A673 (cell line): Measurements from ENCODE around the gene DNMT3A. TPM values are rescaled to one million over a fixed set of nuclear protein-coding genes. Genes with fewer than 3 reads are reported as not detected.

Source experiments
- BruUV-seq: library from RNA; stranded (reverse); fragments of 400-500 nt; replicated peaks from 2 replicates; lab custom pipeline; 2021; lab: Mats Ljungman, UMichigan
- CTCF ChIA-PET: fragments of 300-600 bp; sonication (Branson Sonifier 250); formaldehyde crosslinking; loops from one replicate; lab custom pipeline; 2022; ENCODE audit warnings: antibody characterized with exemption; lab: Charles Lee
- POLR2A ChIA-PET: fragments of 300-600 bp; sonication (Branson Sonifier 250); formaldehyde crosslinking; loops from one replicate; lab custom pipeline; 2022; ENCODE audit warnings: antibody characterized with exemption; ENCODE audit not compliant: low non-redundant PET; lab: Charles Lee
- DNase-seq: peaks from one replicate; pipeline ENCODE4 v3.0.0-alpha.2; 2015; ENCODE audit warnings: low spot score
- H3K27ac ChIP-seq: fragments of 200-600 bp; sonication (generic); 2 replicates; pipeline ENCODE4 v1.5.1; 2016; ENCODE audit warnings: mixed run types, low read depth, mild to moderate bottlenecking, mixed read lengths, antibody characterized with exemption, low read length; ENCODE audit not compliant: poor library complexity, severe bottlenecking
- H3K27me3 ChIP-seq: fragments of 200-600 bp; sonication (generic); replicated peaks from 2 replicates; pipeline ENCODE4 v1.6.1; 2017; ENCODE audit warnings: mixed run types, low read depth, mild to moderate bottlenecking, mixed read lengths, antibody characterized with exemption, low read length; ENCODE audit not compliant: insufficient read depth, poor library complexity
- H3K36me3 ChIP-seq: fragments of 200-600 bp; sonication (generic); 2 replicates; pipeline ENCODE4 v1.6.1; 2016; ENCODE audit warnings: mixed run types, mild to moderate bottlenecking, mixed read lengths, antibody characterized with exemption, low read length; ENCODE audit not compliant: insufficient read depth, poor library complexity, severe bottlenecking
- H3K4me1 ChIP-seq: fragments of 200-600 bp; sonication (generic); 2 replicates; pipeline ENCODE4 v1.6.1; 2017; ENCODE audit warnings: mixed run types, mild to moderate bottlenecking, mixed read lengths, antibody characterized with exemption, low read length; ENCODE audit not compliant: insufficient read depth, poor library complexity, severe bottlenecking
- H3K4me3 ChIP-seq: fragments of 200-600 bp; sonication (generic); 2 replicates; pipeline ENCODE4 v1.5.1; 2016; ENCODE audit warnings: low read depth, mixed run types, mild to moderate bottlenecking, mixed read lengths, low read length; ENCODE audit not compliant: poor library complexity, severe bottlenecking
- H3K9me3 ChIP-seq: fragments of 200-600 bp; sonication (generic); 2 replicates; pipeline ENCODE4 v1.6.1; 2016; ENCODE audit warnings: mixed run types, low read depth, mild to moderate bottlenecking, mixed read lengths, antibody characterized with exemption, low read length; ENCODE audit not compliant: poor library complexity, severe bottlenecking
- CTCF ChIP-seq: fragments of 300-800, 200-600 bp; sonication (generic); conservative IDR thresholded peaks from 2 replicates; pipeline ENCODE4 v1.5.1; 2017; ENCODE audit warnings: low read depth, mild to moderate bottlenecking, antibody characterized with exemption, low read length, moderate library complexity, mixed read lengths
- EZH2 ChIP-seq: fragments of 200-600 bp; sonication (generic); IDR thresholded peaks from 2 replicates; pipeline ENCODE4 v1.6.1; 2017; ENCODE audit warnings: borderline replicate concordance, low read depth, mild to moderate bottlenecking, mixed read lengths, antibody characterized with exemption, low read length; ENCODE audit not compliant: poor library complexity, severe bottlenecking
- intact Hi-C: fragments of 100-400 bp; cut with micrococcal nuclease; formaldehyde crosslinking; loops from one replicate; pipeline ENCODE4 v1.10.0; 2022; ENCODE audit not compliant: unreplicated experiment
- total RNA-seq: library from RNA; stranded (reverse); gene quantifications from 2 replicates; pipeline ENCODE4 v1.2.3, GENCODE V29; 2021

Gene DNMT3A
- total RNA-seq, 1 experiment from 2014 or later, result 109 TPM

- no peak for DNase-seq
- POLR2A ChIA-PET, result no interaction called here
- H3K9me3 ChIP-seq, result no peaks in the 10 kb centered on the region
- no peaks in the 10 kb centered on the region for H3K4me1 ChIP-seq
- no peak overlapping the region for H3K4me3 ChIP-seq
- no peak for TF ChIP-seq EZH2
- no peak for TF ChIP-seq CTCF
- no TSS peak for BruUV-seq
- no peaks in the 10 kb centered on the region for H3K36me3 ChIP-seq
- CTCF ChIA-PET, result no interaction called here
- intact Hi-C loops, result no loop called here
- no peak overlapping the region for H3K27ac ChIP-seq
- H3K27me3 ChIP-seq, result no peaks in the 10 kb centered on the region
These were observed 46.2 kb upstream of the DNMT3A start for GRCh38 chr2:25387876-25388449.

- Histone ChIP-seq H3K4me3 (no peak overlapping the region), H3K36me3 (no peaks in the 10 kb centered on the region), H3K27me3 (no peaks in the 10 kb centered on the region), H3K9me3 (no peaks in the 10 kb centered on the region), H3K4me1 (no peaks in the 10 kb centered on the region), H3K27ac (no peak overlapping the region)
- intact Hi-C loops, result no loop called here
- CTCF ChIA-PET, result no interaction called here
- POLR2A ChIA-PET, result no interaction called here
- BruUV-seq, result no TSS peak
- TF ChIP-seq CTCF (no peak), EZH2 (no peak)
- no peak for DNase-seq
These were observed 45.5 kb upstream of the DNMT3A start for GRCh38 chr2:25386971-25387875.

GRCh38 chr2:25385910-25386309, 44.2 kb upstream of the DNMT3A start:
- no peaks in the 10 kb centered on the region for H3K9me3 ChIP-seq
- no peak for TF ChIP-seq CTCF
- TF ChIP-seq EZH2, result no peak
- DNase-seq, result no peak
- no peak overlapping the region for H3K27ac ChIP-seq
- H3K4me3 ChIP-seq, result no peak overlapping the region
- no peaks in the 10 kb centered on the region for H3K36me3 ChIP-seq
- intact Hi-C loops, result no loop called here
- ChIA-PET CTCF (no interaction called here), POLR2A (no interaction called here)
- no peaks in the 10 kb centered on the region for H3K4me1 ChIP-seq
- BruUV-seq, result no TSS peak
- H3K27me3 ChIP-seq, result no peaks in the 10 kb centered on the region
